Gastrocnemius medialis (tissue), 4 donors: ENCODE results near the gene GIGYF2.

ENCODE experiments used
- CTCF ChIP-seq, 5 experiments: fragments of 450-650 bp in 3 of 5; fragments of 200-600 bp in 2 of 5; sonication (generic) in 2 of 5; IDR thresholded peaks in 4 of 5; conservative IDR thresholded peaks in 1 of 5; 1 replicate in 4 of 5; 2 replicates in 1 of 5; pipeline ENCODE4 v1.5.1; 2016 to 2019; ENCODE audit warnings: antibody characterized with exemption in 5 of 5, mild to moderate bottlenecking in 3 of 5, moderate library complexity in 3 of 5
- POLR2A ChIP-seq, 2 donors: fragments of 450-650 bp; IDR thresholded peaks; one replicate each; pipeline ENCODE4 v1.6.1; 2017; ENCODE audit warnings: antibody characterized with exemption in 2 of 2, mild to moderate bottlenecking in 2 of 2, moderate library complexity in 2 of 2

GRCh38 chr2:232681527-232681926 lies 15.6 kb upstream of the GIGYF2 start:
- no peak for TF ChIP-seq CTCF (IDR thresholded peaks at IDR 0.05 in 4 of 5, conservative IDR thresholded peaks at IDR 0.05 in 1 of 5)
- no peak for TF ChIP-seq POLR2A (IDR thresholded peaks at IDR 0.05)
